B cell (primary cell): ENCODE results near the gene PKIB. TPM values are rescaled to one million over a fixed set of nuclear protein-coding genes. Genes with fewer than 3 reads are reported as not detected.

Experiments used
- ATAC-seq: fragments of 200-7000 bp; cut with Tn5 transposase; one replicate; pipeline ENCODE4 v1.10.0; 2021; ENCODE audit warnings: low read depth, mild to moderate bottlenecking, moderate number of reproducible peaks, moderate library complexity
- CTCF ChIA-PET: fragments of 350-600 bp; sonication (Branson Sonifier 250); formaldehyde crosslinking; loops from one replicate; lab custom pipeline; 2021; ENCODE audit warnings: antibody characterized with exemption, inconsistent platforms; lab: Charles Lee
- POLR2A ChIA-PET: fragments of 350-600 bp; sonication (Branson Sonifier 250); formaldehyde crosslinking; loops from one replicate; lab custom pipeline; 2021; ENCODE audit warnings: antibody characterized with exemption; lab: Charles Lee
- DNase-seq: peaks from one replicate; pipeline ENCODE4 v3.0.0; 2013
- H2AFZ ChIP-seq: 2 replicates; pipeline ENCODE4 v1.6.1; 2012; ENCODE audit warnings: mild to moderate bottlenecking, low read depth, low read length; ENCODE audit not compliant: insufficient read depth, poor library complexity, severe bottlenecking
- H3K27ac ChIP-seq, 2 donors: 1 replicate in 1 of 2; 2 replicates in 1 of 2; pipeline ENCODE4 v1.5.1; 2012 to 2013; ENCODE audit warnings: low read length in 2 of 2, mild to moderate bottlenecking in 2 of 2, moderate library complexity in 1 of 2
- H3K27me3 ChIP-seq, 4 experiments: fragments of 200-600 bp in 1 of 4; sonication (generic) in 1 of 4; replicated peaks in 1 of 4; 1 replicate in 2 of 4; 2 replicates in 2 of 4; pipeline versions ENCODE4 v1.6.1 to v1.7.0; 2013 to 2016; ENCODE audit warnings: low read length in 3 of 4, mild to moderate bottlenecking in 2 of 4, mixed read lengths in 1 of 4, moderate library complexity in 1 of 4; ENCODE audit not compliant: insufficient read depth in 4 of 4, control insufficient read depth in 3 of 4; ENCODE audit errors: control extremely low read depth in 1 of 4
- H3K36me3 ChIP-seq, 2 experiments: replicated peaks in 1 of 2; 1 replicate in 1 of 2; 2 replicates in 1 of 2; pipeline versions ENCODE4 v1.6.1 to v1.7.1; 2013; ENCODE audit warnings: low read length in 1 of 2; ENCODE audit not compliant: insufficient read depth in 2 of 2, control insufficient read depth in 1 of 2; ENCODE audit errors: control extremely low read depth in 1 of 2, extremely low read depth in 1 of 2
- H3K4me1 ChIP-seq, 2 donors: fragments of 200-600 bp in 1 of 2; sonication (generic) in 1 of 2; 1 replicate in 1 of 2; 2 replicates in 1 of 2; pipeline versions ENCODE4 v1.5.1 to v1.6.1; 2013 to 2017; ENCODE audit warnings: low read length in 2 of 2; ENCODE audit not compliant: control insufficient read depth in 2 of 2, insufficient read depth in 2 of 2
- H3K4me2 ChIP-seq: replicated peaks from 2 replicates; pipeline ENCODE3; 2012; ENCODE audit warnings: mild to moderate bottlenecking, low read depth, low read length; ENCODE audit not compliant: poor library complexity, severe bottlenecking
- H3K4me3 ChIP-seq, 5 experiments: fragments of 200-600 bp in 1 of 5; sonication (generic) in 1 of 5; 1 replicate in 3 of 5; 2 replicates in 2 of 5; pipeline versions ENCODE4 v1.5.1 to v1.7.0; 2011 to 2016; ENCODE audit warnings: low read length in 4 of 5, mild to moderate bottlenecking in 4 of 5, low read depth in 2 of 5, control low read depth in 1 of 5, moderate library complexity in 1 of 5; ENCODE audit not compliant: insufficient read depth in 1 of 5; ENCODE audit errors: control extremely low read depth in 1 of 5, extremely low read depth in 1 of 5
- H3K79me2 ChIP-seq: fragments of 200-600 bp; sonication (generic); one replicate; pipeline ENCODE4 v1.6.0; 2016; ENCODE audit warnings: low read length; ENCODE audit not compliant: control insufficient read depth, insufficient read depth
- H3K9ac ChIP-seq: fragments of 200-600 bp; sonication (generic); 2 replicates; pipeline ENCODE4 v1.6.1; 2017; ENCODE audit warnings: mild to moderate bottlenecking, low read length, moderate library complexity
- H3K9me3 ChIP-seq, 3 donors: one replicate each; pipeline versions ENCODE4 v1.6.1 to v1.7.1; 2013; ENCODE audit warnings: low read length in 2 of 3; ENCODE audit not compliant: control insufficient read depth in 2 of 3, insufficient read depth in 1 of 3; ENCODE audit errors: control extremely low read depth in 1 of 3
- H4K20me1 ChIP-seq: 2 replicates; pipeline ENCODE4 v1.6.0; 2012; ENCODE audit warnings: mild to moderate bottlenecking, low read length; ENCODE audit not compliant: insufficient read depth, control insufficient read depth, poor library complexity, severe bottlenecking
- H3K27ac Mint-ChIP-seq: one replicate; pipeline ENCODE4 v1.8.0; 2021; ENCODE audit warnings: mixed read lengths
- H3K27me3 Mint-ChIP-seq: one replicate; pipeline ENCODE4 v1.8.0; 2021; ENCODE audit warnings: mixed read lengths
- H3K4me1 Mint-ChIP-seq: one replicate; pipeline ENCODE4 v1.8.0; 2021; ENCODE audit warnings: mixed read lengths
- H3K4me3 Mint-ChIP-seq: one replicate; pipeline ENCODE4 v1.8.0; 2021; ENCODE audit warnings: mixed read lengths
- H3K9me3 Mint-ChIP-seq: one replicate; pipeline ENCODE4 v1.8.0; 2022; ENCODE audit warnings: mixed read lengths; ENCODE audit not compliant: insufficient read depth
- EZH2 ChIP-seq: IDR thresholded peaks from 2 replicates; pipeline ENCODE4 v1.6.1; 2012; ENCODE audit warnings: borderline replicate concordance, low read depth, mild to moderate bottlenecking, moderate library complexity, low read length; ENCODE audit not compliant: insufficient read depth, poor library complexity, severe bottlenecking
- WGBS: methylation state at CpG from one replicate; pipeline ENCODE4 v1.1.5; 2013; ENCODE audit warnings: missing lambda C conversion rate; ENCODE audit not compliant: insufficient coverage; 5-methylcytosine and 5-hydroxymethylcytosine counted together
- intact Hi-C: fragments of 100-400 bp; cut with micrococcal nuclease; formaldehyde crosslinking; loops from one replicate; pipeline ENCODE4 v1.10.0; 2022
- polyA plus RNA-seq: library from polyadenylated mRNA; depleted of rRNA; stranded (reverse); fragments of >200 nt; gene quantifications from 2 replicates; pipeline ENCODE4 v1.2.3, GENCODE V29; 2012
- total RNA-seq, 2 donors: library from RNA; stranded (reverse); fragments of 120-200 nt in 1 of 2; gene quantifications; 1 replicate in 1 of 2; 2 replicates in 1 of 2; pipeline versions ENCODE4 v1.2.3 to v1.2.4, GENCODE V29; 2013 to 2022
- TF ChIP-seq, protein P1 (sequence below): fragments of 200-600 bp; IDR thresholded peaks from one replicate; pipeline ENCODE4 v1.8.0; 2022; ENCODE audit warnings: antibody characterized with exemption, mild to moderate bottlenecking

PKIB gene
- total and polyA plus RNA-seq, 2 donors (not counting 1 experiment from before 2014, with no cell fraction given) = 0.27 to 1.2 TPM

DNA sequence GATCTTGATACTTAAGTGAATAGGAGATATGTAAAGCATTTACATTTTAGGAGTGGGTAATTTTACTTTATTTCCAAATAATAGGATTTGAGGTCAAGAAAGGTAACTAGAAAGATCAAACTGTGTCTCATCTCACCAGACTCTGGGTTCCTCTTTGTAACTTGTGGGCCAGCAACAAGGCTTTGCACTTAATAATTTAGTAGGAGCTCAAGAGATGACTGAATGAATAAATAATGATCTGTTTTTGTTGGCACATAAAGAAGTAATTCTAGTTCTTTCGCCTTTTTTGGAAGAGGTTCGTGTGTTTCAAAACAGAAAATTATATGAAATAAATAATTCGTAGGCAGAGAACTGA is 101.9 kb downstream of the PKIB start:
- no peaks in the 10 kb centered on the region for H3K36me3 ChIP-seq
- no peak overlapping the region for H3K27ac ChIP-seq
- DNase-seq (no peak), ATAC-seq (no peak)
- Mint-ChIP-seq H3K27me3 (peaks cover 6% of the 10 kb centered on the region), H3K9me3 (no peaks in the 10 kb centered on the region), H3K4me3 (no peak overlapping the region), H3K4me1 (peaks cover 4% of the 10 kb centered on the region), H3K27ac (no peak overlapping the region)
- no peak overlapping the region for H2AFZ ChIP-seq
- ChIA-PET POLR2A (no interaction called here), CTCF (no interaction called here)
- no peaks in the 10 kb centered on the region for H3K27me3 ChIP-seq
- H3K4me1 ChIP-seq = peaks cover 0 to 6% of the 10 kb centered on the region in 2 donors
- 100% methylated on average over 2 of the region's 3 CpGs for WGBS
- H3K9me3 ChIP-seq = no peaks in the 10 kb centered on the region
- no peaks in the 10 kb centered on the region for H4K20me1 ChIP-seq
- H3K9ac ChIP-seq = no peak overlapping the region
- intact Hi-C loops = no loop called here
- no peaks in the 10 kb centered on the region for H3K79me2 ChIP-seq
- H3K4me2 ChIP-seq = no peak overlapping the region
- TF ChIP-seq, protein P1, sequence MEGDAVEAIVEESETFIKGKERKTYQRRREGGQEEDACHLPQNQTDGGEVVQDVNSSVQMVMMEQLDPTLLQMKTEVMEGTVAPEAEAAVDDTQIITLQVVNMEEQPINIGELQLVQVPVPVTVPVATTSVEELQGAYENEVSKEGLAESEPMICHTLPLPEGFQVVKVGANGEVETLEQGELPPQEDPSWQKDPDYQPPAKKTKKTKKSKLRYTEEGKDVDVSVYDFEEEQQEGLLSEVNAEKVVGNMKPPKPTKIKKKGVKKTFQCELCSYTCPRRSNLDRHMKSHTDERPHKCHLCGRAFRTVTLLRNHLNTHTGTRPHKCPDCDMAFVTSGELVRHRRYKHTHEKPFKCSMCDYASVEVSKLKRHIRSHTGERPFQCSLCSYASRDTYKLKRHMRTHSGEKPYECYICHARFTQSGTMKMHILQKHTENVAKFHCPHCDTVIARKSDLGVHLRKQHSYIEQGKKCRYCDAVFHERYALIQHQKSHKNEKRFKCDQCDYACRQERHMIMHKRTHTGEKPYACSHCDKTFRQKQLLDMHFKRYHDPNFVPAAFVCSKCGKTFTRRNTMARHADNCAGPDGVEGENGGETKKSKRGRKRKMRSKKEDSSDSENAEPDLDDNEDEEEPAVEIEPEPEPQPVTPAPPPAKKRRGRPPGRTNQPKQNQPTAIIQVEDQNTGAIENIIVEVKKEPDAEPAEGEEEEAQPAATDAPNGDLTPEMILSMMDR = no peak
- TF ChIP-seq EZH2 = no peak
- H3K4me3 ChIP-seq = no peak overlapping the region

DNA sequence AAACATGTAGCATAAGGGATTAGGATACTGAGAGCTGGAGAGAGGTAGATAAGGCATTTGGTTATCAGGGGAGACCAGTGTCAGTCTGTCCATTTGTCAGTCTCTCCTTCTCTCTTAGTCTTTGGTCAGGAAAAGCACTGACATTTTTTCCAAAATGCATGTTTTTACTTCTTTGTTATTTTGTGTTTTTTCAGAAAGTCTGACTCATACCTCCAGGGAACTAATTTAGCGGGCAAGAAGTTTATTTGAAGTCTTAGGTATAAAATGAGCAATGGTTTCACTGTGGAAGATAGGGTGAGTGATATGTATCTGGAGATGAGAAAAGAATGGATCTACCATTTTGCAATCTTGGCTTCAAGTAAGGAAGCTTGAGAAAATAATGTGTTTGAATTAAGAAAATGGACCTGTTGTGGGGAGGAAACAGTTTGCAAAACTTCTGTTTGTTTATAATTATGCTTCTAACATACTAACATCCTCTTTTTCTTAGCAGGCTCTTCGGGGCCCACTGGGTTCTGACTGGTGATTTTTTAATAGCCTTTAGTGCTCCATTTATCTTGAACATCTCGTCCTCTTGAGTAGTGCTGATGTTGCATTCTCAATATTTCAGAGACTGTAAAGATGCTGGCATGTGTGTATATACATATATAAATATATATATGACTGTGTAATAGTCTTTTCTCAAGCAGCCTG is 102.4 kb downstream of the PKIB start:
- intact Hi-C loops = no loop called here
- DNase-seq = no peak
- H3K27ac Mint-ChIP-seq = no peak overlapping the region
- no peak overlapping the region for H3K27ac ChIP-seq
- no peaks in the 10 kb centered on the region for H3K36me3 ChIP-seq
- H3K4me1 Mint-ChIP-seq = peaks cover 4% of the 10 kb centered on the region
- H4K20me1 ChIP-seq = no peaks in the 10 kb centered on the region
- H2AFZ ChIP-seq = no peak overlapping the region
- WGBS = 83% methylated on average over 1 of the region's 3 CpGs
- H3K4me3 ChIP-seq = no peak overlapping the region
- H3K79me2 ChIP-seq = no peaks in the 10 kb centered on the region
- H3K27me3 Mint-ChIP-seq = peaks cover 6% of the 10 kb centered on the region
- H3K27me3 ChIP-seq = no peaks in the 10 kb centered on the region
- no peak overlapping the region for H3K4me3 Mint-ChIP-seq
- TF ChIP-seq, protein P1 = no peak
- TF ChIP-seq EZH2 = no peak
- H3K4me1 ChIP-seq = peaks cover 0 to 6% of the 10 kb centered on the region in 2 donors
- ChIA-PET POLR2A (no interaction called here), CTCF (no interaction called here)
- no peaks in the 10 kb centered on the region for H3K9me3 Mint-ChIP-seq
- ATAC-seq = no peak
- no peaks in the 10 kb centered on the region for H3K9me3 ChIP-seq
- no peak overlapping the region for H3K9ac ChIP-seq
- no peak overlapping the region for H3K4me2 ChIP-seq
